T-helper 2 cell (primary cell): ENCODE data around the gene MXD1.

Experiments used
- DNase-seq, 5 experiments: peaks; one replicate each; pipeline versions ENCODE4 v3.0.0 to v3.0.0-alpha.2; 2012 to 2022

MXD1 gene

DNA sequence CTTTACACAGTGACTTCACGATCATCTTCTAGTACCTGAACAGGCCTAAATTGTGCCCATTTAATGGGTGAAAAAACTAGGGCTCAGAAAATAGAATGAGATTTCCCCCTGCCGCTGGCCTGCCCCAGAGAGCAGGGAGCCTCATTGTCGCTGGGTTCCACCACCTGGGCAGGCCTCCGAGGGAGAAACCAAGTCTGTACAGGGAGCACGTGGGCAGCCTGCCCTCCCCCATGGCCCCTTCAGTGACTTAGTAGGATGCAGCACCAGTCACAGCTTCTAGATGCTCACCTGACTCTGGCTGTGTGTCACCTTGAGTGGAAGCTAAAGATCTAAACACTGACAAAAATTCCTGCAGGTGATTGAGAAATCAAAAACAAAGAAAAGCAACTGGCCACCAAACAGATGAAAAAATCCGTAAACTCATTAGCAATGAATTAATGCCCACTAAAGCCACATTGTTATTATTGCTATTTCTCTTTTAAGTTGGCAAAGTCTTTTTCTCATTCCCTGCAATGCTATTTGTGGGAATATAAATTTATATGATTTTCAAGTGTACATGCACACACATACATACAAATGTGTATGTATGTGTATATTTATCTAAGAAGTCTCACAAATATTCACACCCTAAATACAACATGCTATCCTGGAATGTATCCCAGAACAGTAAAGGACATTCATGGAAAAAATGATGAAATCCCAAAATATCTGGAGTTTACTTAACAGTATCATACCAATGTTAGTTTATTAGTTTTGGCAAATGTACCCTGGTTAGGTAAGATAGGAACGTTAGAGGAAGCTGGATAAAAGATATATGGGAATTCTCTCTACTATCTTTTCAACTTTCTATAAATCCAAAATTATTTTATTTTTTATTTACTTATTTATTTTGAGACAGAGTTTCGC lies 65.2 kb downstream of the MXD1 start:
- DNase-seq, result no peak

DNA sequence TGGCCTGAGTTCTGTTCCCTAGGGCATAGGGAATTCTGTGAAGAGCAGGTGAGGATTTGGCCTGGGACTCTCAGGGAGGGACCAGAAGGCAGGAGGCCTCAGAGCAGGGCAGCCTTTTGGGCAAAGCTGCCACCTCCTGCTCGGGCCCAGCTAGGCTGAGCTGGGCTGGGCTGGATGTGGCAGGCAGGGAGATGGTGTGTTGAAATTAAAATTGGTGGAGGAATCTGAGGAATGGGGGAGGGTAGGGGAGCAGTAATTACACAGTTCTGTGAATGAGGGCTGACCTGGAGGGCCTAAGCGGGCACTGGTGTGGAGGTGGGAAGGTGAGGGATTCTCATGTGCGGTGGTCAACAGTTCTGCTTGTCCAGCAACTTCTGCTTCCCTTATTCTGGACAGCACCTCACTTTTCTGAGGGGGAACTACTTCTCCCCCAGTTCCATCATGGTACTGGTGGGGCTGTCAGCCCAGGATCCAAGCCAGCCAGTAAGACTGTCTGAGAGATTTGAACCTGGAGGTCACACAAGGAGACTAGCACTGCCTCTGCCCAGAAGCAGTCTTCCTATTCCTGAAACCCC lies 68.6 kb downstream of the MXD1 start:
- no peak for DNase-seq

DNA sequence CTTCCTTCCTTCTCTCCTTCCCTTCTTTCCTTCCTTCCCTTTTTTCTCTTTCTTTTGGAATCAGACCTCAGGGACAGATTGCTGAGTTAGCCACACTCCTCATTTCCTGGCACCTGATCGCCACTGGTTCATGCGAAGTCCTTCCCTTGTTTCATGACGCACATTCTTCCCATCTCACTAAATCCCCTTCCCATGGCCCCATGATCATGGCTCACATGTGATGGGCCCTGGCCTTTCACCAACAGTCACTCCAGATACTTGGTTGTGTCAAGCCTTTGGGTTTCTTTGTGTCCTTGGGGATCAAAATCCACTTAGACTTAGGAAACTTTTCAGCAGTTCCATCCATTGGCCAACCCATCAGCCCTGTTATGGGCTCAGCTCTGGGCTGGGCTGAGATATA lies 70.3 kb downstream of the MXD1 start:
- DNase-seq, result no peak

DNA sequence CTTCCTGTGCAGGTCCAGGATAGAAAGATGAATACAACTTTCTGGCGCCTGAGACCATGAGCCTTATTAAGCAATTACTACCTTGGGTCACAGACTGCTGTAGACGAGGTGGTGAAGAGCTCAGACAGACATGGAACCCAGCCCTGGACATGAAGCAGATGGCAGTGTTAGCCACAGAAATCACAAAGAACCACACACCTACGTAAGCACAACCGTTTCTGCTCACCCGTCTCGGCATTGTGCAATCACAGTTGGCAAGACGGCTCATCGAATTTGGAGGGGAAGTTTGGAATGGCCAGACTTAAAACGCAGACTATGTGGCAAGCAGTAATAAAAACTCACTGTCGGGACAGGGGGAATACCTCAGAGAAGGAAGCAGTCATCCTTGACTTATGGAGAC lies 70.8 kb downstream of the MXD1 start:
- no peak for DNase-seq

DNA sequence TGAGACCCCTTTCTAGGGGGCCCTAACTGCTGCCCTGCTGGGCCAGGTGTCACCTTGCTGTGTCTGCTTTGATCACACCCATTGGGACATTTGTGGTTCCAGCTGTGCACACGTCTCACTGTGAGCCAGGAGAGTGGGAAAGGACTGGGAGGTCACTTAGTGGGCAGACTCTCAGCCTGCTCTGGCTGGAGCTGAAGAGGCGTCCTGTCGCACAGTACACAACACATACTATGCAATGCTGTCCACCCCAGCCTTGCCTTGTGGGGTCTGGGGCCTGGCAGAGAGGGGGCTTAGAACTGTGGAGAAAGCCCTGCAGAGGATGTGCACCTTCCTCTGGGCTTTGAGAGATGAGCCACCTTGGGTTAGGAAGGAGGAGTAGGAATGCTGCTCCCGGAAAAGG lies 71.8 kb downstream of the MXD1 start:
- no peak for DNase-seq

DNA sequence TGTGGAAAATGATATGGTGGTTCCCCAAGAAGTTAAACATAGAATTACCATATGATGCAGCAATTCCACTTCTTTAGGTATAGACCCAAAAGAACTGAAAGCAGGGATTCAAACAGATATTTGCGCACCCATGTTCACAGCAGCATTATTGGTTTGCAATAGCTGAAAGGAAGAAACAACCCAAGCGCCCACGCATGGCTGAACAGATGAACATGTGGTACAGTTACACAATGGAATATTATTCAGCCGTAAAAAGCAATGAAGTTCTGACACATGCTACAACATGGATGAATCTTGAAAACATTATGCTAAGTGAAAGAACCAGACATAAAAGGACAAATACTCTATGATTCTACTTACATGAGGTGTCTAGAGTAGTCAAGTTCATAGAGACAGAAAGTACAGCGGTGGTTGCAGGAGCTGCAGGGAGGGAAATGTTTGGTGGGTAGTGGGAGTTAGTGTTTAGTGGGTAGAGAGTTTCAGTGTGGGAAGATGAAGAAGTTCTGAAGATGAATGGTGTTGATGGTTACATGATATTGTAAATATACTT lies 73.3 kb downstream of the MXD1 start:
- DNase-seq, result no peak

DNA sequence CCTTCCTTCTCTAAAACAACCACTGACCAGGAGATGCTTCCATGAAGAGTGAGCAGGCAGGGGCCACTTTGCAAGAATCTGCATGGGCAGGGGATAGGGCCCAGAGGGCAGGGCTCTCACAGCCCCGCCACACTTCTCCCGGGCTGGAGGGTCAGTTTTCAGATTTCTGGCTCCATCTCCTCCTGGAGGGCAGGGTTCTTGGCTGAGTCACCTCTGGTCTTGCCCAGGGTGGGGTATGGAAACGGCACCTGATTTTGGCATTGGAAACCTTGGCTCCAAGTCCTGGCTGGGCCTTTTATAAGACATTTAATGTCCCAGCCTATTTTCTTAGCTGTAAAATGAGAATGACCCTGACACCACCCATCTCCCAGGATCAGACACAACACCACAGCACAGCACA lies 74.1 kb downstream of the MXD1 start:
- no peak for DNase-seq

DNA sequence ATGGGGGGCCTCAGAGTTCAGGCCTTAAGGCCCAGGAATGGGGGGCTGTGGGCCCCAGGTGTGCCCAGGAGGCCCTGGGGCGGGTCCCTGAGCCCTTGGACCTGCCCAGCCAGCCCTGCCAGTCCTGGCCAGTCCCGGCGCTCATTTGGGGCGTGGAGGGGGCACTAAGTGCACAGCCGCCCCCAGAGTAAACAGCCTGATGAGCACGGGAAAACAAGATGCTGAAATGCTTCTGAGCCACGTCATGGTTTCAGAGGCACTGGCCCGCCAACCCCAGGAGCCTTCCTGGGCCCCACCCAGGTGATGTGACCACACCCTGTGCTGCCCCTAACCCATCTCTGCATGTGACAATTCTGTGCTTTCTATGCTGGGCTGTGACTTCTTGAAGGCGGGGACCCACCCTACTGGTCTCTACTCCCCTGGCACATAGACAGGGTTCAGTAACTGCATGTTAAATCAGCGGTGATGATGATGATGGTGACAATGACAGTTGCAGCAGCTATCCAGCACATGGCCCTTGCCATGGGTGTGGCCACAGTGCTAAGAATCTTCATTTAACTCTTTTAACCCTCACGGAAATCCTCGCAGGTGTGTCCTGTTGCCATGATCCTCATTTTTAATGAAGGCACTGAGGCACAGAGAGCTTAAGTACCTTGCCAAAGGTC lies 74.7 kb downstream of the MXD1 start:
- DNase-seq, result no peak
